ENCODE data around the gene PNPLA8.

The PNPLA8 gene

DNA sequence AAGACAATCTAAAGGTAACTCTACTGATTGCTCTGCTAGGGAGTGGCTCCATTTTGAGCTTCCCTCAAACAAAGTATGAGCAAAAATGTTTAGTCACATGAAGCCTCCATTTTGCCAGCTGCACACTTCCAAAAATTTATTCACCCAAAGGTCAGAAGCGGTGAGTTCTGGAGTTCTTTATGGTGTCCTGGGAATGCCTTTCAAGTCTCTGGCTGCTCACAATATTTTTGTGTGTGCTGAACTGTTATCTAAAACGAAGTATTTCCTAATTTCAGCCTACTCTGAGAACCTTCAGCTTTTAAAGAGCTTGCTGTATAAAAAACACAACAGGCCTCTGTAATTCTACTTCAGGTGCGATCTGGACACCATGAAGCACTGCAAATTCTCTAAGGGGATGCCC is 85.3 kb downstream of the PNPLA8 start:
- DNase-seq, result no peak

DNA sequence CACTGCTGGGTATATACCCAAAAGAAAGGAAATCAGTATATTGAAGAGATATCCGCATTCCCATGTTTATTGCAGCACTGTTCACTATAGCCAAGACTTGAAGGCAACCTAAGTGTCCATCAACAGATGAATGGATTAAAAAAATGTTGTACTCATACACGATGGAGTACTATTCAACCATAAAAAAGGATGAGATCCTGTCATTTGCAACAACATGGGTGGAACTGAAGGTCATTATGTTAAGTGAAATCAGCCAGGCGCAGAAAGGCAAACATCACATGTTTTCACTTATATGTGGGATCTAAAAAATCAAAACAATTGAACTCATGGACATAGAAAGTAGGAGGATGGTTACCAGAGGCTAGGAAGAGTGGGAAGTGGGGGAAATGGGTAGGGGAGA is 89.0 kb downstream of the PNPLA8 start:
- DNase-seq, result no peak

DNA sequence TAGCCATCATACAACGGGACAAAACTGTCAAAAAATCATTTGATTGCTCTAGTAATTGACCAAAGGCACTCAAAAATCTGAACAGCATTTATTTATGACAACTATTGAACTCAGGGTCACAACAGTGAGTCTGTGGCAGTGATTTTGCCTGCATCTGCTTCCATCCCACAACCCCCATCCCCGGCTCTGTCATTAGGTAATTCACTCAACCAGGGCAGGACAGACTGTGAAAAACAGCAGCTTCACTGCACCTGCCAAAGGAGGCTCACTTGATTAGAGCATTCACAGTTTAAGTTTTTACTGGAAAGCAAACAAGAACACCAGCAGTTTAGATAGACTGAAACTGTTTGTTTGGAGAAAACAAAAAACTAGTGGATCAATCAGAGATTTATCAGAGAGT is 91.9 kb downstream of the PNPLA8 start:
- DNase-seq, result no peak

DNA sequence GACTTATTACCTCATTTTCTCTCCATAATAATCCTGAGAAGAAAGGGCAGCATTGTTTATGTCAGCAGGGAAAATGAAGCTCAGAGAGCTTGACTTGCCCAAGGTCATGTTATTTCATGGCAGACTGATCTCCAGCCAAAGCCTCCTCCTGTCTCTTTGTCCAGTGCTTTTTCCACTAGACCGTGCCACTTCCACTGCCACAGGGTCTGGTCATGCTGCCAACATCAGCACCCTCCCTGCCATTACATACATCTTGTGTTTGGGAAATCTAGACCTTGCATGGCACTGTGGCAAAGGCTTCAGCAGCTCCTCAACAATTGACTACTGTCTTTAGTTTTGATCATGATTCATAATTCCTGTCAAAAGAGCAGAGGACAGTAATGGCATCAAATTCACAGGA is 94.8 kb downstream of the PNPLA8 start:
- DNase-seq, result no peak

DNA sequence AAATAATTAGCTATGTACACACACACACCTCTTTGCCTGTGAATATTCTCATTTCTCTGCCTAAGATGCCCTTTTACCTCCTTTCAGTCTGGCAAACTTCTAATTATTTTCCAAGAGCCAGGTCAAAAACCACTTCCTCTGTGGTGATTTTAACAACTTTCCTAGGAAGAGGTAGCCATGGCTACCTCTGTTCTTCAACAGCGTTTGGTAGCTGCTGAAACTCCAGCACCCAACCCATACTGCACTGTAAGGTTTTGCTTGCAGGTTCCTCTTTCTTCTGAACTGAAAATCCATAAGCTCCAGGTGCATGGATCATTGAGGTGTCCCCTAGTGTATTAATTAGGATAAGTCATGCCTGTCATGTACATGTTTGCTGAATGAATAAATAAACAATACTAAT is 95.3 kb downstream of the PNPLA8 start:
- DNase-seq, result no peak

DNA sequence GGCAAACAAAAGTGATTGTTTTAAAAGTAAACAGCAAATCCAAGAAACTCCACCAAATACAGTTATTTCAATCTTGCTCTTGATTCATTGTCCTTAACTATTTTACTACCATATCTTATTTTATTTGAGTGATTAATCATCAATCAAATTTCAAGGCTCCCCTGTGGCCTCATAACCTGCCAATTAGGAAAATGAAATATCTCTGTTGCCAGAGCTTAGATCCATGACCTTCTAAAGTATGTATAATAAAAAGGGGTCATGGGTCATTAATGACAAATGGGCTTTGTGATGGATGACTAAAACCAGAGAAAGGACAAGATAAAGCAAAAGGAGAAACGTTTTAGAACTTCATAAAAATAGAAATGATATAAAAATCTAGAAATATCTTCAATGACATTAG is 98.2 kb downstream of the PNPLA8 start:
- no peak for DNase-seq

DNA sequence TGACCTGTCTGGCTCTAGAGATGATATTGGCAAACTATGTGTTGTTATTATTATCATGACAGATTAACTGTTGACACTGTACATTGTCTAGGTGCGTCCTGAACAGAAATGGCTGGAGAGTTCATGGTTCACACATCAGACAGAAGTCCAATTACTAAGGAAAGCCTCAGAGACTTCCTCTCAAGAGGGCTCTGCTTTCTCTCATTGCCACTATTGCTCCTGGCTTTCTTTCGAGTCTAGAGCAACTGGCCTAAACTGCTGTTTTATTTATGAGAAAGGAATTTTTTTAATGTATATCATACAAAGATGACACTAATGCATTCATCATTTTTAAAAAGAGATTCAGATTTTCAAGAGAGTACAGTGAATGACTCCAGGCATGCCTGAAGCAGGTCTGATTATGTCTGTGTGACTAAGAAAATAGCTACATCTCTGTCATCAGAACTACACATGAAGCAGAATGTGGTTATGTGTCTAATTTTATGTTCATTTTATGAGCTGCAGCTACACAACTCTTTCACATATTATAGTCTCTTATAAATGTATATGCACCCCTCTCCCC is 100.1 kb downstream of the PNPLA8 start:
- DNase-seq, result no peak

DNA sequence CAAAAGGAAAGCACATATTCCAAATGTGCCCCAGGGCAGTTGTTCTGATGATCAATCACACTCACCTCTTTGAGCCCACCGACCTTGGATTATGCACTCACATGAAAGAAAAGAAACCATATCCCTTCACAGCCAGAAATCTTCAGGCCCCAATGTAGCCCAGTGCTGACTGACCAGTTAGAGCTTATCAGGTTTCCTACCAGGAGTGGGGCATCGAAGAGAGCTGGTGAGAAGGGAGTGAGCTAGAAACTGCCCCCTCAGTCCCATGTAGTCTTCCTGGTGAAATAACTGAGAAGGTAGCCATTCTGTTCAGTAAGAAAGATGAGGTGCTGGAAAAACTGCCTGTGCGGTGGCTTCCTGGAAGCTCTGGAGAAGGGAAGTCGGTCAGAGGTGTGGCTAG is 101.9 kb downstream of the PNPLA8 start:
- no peak for DNase-seq

DNA sequence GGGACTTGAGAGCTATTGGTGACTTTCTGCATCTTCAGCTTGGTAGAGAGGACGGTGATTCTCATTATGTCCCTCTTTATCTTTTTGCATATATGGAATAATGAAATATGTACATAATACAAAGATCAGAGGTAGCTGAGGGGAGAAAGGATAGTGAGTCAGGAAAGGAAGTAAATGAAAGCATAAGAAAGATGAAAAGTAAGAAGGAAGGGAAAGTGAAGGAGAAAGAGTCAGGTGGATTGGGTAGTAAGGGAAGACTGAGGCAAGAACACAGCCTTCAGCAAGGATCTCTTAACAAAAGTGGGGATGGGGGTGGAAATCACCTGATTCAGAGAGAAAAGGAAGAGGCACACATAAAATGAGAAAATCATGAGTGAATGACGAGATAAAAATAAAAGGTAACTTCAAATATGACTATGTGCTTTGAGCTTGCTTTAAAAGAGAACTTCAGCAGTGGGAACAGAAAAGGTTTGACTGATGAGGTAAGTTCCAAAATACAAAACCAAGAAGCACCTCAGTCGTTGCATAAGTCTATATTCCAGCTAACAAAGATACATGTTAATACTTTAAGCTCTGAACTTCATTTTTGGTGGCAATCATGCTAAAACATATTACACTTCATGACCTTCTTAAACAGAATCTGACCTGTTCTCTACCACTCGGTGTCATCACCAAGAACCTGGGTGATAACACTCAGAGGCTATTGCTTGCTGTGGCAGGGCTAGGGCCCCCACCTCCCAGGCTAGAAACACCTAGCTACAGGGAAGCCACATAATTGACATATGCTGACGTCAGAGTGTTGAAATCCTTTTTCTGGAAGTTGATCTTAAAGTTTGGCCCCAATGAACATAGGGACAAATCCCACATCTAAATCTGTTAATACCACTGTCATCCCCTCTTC is 102.6 kb downstream of the PNPLA8 start:
- DNase-seq, result no peak

DNA sequence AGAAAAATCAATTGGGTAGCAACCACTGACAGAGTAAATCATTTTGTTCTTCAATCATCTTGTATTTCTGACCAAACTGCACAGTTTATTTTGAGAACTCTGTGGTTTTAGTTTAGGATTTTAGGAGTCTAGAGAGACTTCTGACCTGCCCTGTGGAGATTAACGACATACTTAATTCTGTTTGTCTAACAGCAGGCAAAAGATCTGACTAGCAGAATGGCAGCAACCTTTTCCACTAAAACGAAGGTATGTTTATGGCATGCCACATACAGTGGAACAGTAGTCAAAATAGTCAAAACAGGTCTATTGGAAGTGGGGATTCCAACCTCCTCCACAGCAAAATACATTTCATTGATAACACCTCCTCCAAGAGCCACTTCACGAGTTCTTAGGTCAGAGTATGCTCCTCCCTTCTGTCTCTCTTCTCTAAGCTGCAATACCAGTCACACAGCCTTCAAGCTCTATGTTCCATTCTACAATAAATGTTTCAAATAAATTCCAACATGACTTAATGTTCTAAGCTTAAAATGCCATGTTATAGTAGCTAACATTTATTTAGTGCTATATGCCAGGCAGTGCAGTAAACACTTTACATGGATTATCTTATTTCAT is 104.1 kb downstream of the PNPLA8 start:
- no peak for DNase-seq

Measured in CD4-positive, alpha-beta T cell treated with Interleukin-21 for 1 hour (primary cell).